ENCODE measurements around the gene CCR4. TPM values are rescaled to one million over a fixed set of nuclear protein-coding genes. Genes with fewer than 3 reads are reported as not detected.

CCR4 gene
- polyA plus RNA-seq, 4 donors = 0.08 to 0.26 (median 0.17) TPM

Other genes with a start within 250 kb of the CCR4 start
- 1 to 10 TPM; 1.1 to 8.6 (median 7.3) TPM for gene TRIM71, start 133.6 kb upstream of the CCR4 start, polyA plus RNA-seq (ENCODE audit: insufficient read length in 4 of 4)
- gene GLB1, start 145.5 kb downstream of the CCR4 start, polyA plus RNA-seq (ENCODE audit: insufficient read length in 4 of 4) = 100 to 1,000 TPM in 2 of 4 donors, 10 to 100 TPM in 2; 53.0 to 115 (median 95.3) TPM
- gene TMPPE, start 145.5 kb downstream of the CCR4 start, polyA plus RNA-seq (ENCODE audit: insufficient read length in 4 of 4) = 1 to 10 TPM; 1.4 to 2.3 (median 1.7) TPM
- 100 to 1,000 TPM; 158 to 328 (median 185) TPM for gene CRTAP, start 162.4 kb downstream of the CCR4 start, polyA plus RNA-seq (ENCODE audit: insufficient read length in 4 of 4)

Data from left renal pelvis (tissue), 4 donors.